ENCODE measurements around the gene KLHL13.
"Not testable (repeated sequence)": the region's sequence is repeated elsewhere in the genome, so short reads cannot be mapped to it uniquely, and the experiment has no call there.

The KLHL13 gene, protein sequence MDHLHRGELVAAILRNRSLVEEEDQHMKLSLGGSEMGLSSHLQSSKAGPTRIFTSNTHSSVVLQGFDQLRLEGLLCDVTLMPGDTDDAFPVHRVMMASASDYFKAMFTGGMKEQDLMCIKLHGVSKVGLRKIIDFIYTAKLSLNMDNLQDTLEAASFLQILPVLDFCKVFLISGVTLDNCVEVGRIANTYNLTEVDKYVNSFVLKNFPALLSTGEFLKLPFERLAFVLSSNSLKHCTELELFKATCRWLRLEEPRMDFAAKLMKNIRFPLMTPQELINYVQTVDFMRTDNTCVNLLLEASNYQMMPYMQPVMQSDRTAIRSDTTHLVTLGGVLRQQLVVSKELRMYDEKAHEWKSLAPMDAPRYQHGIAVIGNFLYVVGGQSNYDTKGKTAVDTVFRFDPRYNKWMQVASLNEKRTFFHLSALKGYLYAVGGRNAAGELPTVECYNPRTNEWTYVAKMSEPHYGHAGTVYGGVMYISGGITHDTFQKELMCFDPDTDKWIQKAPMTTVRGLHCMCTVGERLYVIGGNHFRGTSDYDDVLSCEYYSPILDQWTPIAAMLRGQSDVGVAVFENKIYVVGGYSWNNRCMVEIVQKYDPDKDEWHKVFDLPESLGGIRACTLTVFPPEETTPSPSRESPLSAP

DNA sequence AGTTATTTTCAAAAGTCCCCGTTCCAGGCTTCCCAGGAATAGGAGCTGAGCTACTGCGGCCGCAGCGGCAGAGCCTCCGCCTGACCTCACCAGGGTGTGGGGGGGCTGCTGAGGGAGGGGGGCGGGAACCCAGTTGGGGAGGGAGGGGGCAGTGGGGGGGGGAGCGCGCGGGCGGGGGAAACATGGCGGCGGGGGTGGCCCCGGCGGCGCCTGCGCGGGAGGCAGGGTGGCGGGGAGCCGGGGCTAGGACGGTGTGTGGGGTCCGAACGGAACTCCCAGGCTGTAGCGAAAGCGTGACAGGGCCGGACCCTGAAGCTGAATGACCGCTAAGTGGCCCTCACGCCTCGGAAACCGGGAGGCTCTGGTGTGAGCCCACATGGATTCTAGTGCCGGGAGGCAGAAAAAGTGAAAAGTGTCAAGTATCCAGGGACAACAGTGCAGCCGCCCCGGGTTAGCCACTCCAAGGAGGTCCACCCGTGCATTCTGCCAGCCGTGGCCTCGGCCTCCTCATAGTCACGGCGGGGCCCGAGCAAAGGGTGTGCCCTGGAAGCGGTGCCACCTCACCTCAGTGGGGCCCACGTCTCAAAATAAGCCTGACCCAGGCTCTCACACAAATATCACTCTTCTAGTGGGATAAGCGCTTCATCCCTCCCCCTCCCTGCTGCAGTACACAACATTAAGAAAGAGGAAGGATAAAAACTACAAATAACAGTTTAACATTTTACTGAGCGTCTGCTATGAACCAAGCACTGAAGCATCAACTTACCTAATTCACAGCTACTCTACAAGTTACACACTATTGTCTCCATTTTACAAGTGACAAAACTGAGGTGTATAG is at the start of gene KLHL13:
Gene KLHL13 (minus strand): TSS at position 98 of the 838 bp plus-strand sequence. CDS start 88,337 bp downstream, outside the sequence.
- peak; percentile 9 for DNase-seq (ENCODE audit: low read depth, low spot score)

DNA sequence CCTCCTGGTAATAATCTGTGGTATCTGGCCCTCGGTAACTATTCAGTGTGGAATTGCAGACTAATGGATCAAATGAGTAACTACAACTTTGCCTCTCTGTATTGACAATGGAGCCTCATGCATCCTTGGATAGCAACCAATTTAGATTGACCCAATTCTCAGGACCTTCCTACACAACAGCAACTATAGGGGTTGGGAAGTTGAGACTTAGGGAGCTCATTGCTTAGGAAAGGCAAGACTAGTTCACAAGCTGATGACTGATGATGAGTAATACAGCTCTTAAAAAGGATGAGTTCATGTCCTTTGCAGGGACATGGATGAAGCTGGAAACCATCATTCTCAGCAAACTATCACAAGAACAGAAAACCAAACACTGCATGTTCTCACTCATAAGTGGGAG is 47.5 kb upstream of the KLHL13 start:
- DNase-seq (ENCODE audit: low read depth, low spot score), result no peak

DNA sequence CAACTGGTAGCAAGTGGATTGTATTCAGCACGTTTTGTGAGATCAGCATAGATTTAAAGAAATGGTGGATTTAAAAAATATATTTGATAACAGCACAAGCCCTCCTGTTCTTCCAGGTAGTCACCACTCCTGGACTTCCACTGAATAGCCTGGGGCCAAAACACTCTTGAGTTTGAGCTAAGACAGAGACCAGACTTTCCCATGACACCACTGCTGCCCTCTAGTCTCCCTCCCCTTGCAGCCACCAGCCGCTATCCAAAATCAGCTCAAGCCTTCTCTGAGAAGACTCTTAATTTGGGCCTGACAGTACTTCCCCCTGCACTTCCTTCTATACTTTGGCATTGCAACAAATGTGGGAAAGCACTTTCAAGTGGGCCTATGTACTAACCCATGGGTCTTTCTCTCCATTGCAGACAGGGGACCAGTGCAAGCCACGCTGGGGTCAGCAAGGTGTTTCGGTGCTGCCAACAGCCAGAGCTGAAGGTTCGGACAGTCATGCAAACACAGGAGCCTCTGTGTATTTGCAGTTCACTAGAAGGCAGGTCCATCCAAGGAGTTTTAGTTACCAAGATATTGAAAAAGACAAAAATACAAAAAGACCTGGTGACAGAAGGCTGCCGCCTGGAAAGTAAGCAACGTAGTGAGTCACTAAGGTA is 40.5 kb upstream of the KLHL13 start:
- no peak for DNase-seq (ENCODE audit: low read depth, low spot score)

DNA sequence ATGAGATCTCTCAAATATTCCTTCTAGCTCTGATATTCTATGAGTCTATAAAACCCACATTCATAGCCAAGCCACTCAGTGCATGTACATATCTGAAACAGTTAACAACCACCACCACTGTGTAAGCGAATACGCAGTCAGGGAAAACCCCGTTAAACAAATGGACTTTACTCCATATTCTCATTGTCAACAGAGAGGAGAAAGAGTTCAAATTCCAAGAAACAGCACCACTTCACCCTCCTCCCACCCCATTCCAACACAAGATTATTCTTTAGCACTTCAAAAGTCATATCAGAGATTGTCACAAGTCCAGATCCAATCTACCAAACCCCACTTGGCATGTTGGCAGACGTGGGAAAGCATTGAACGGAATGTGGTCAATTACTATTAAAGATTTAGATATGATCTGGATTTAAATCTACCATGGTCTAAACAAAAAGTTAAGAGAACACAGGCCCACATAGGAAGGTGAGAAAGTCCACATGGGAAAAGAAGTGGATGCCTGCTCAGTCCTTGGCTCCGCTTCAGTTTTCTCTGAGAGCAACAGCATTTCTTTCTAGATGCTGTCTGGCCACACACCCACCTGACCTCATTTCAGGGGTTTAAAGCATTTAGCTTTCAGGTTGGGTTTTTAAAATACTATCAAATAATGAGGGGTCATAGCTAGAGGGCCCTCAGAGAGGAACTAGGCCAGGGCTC is 39.8 kb upstream of the KLHL13 start:
- no peak for DNase-seq (ENCODE audit: low read depth, low spot score)

DNA sequence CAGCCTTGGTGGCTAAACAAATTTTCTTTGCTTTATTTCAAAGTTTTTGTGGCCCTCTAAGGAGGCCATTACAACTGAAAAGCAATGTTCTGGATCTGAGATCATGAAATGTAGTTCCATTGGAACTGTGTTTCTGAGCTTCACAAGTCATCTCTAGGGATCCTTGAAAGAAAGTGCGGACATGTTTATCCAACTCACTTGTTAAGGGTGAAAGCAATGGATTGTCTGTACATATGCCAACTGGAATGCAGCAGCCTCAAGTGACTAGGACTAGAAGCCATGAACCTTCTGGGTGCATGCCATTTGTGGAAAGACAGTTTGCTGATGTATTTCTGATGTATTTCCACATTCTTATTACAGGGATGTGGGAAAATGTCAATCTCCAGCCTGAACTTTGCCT is 36.7 kb upstream of the KLHL13 start:
- DNase-seq (ENCODE audit: low read depth, low spot score), result no peak

DNA sequence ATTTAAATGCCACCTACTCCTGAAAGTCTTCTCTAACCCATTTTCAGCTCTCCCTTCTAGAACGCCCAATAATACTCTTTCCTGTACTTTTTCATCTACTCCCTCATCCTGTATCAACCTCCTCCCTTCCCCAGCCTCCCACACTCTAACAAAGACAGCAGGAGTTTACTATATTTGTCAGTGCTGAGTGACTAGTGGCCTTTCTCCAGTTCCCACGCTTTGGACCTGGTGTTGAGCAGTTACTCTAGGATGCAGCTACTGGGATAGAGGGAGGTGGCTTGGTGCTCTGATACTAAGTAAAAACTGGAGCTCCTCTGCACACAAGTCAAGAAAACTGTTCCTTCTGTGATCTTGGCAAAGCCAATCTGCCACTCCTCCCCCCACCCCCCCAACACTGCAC is 36.1 kb upstream of the KLHL13 start:
- DNase-seq (ENCODE audit: low read depth, low spot score), result no peak

DNA sequence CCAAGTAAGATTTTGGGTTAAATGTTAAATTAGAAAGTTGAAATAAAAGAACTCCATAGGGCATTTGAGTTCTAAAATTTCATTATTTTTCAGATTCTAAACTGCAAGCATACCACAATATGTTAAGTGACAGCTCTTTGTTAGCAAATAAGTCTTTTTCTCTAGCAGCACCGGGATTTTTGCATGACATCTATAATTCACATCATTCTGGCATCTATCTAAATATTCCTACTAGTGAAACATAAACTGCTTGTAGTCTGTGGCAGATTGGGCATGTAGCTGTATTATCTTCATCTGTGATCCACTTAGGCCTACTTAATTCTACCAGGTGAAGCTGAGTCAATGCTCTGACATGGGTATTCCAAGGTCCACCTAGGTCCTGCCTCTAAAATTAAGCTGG is 32.1 kb upstream of the KLHL13 start:
- no peak for DNase-seq (ENCODE audit: low read depth, low spot score)

DNA sequence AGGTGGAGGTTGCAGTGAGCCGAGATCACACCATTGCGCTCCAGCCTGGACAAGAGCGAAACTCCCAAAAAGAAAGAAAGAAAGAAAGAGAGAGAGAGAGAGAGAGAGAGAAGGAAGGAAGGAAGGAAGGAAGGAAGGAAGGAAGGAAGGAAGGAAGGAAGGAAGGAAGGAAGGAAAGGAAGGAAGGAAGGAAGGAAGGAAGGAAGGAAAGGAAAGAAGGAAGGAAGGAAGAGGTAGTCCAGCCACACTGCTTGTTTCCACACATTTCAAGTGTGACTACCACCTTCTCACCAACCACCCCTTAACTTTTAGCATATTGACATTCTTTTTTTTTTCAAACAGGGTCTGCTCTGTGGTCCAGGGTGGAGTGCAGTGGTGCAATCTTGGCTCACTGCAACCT is 31.2 kb upstream of the KLHL13 start:
- DNase-seq (ENCODE audit: low read depth, low spot score), result not testable (repeated sequence)

DNA sequence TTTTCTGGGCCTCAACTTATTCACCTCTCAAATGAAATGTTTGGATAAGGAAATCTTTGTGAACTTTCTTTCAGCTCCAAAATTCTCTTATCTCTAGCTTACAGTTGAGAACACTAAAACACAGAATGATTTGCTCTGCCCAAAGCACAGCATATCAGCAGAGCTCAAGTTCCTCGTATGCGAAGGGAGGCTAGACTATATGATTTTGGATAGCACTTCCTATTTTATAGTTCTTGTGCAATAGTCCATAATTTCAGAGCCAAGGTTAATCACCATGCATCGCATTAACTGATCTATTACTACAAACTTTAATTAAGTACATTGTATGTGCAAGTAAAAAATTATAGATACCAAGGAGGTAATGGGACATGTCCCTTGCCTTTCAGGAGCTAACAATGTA is 27.0 kb upstream of the KLHL13 start:
- no peak for DNase-seq (ENCODE audit: low read depth, low spot score)

DNA sequence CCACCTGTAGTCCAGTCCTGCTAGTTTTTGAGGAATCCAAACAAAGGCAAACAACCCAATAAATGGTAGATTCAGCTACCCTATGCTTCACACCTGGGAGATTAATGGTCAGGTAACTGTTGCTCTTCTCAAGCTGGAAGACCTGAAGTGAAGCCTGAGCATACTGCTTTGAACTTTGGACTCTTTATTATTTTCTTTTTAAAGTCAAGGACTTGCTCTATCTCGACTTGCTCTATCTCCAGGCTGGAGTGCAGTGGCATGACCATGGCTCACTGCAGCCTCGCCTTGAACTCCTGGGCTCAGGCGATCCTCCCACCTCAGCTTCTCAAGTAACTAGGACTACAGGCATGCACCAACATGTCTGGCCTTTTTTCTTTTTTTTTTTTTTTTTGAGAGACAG is 14.7 kb upstream of the KLHL13 start:
- DNase-seq (ENCODE audit: low read depth, low spot score), result no peak

DNA sequence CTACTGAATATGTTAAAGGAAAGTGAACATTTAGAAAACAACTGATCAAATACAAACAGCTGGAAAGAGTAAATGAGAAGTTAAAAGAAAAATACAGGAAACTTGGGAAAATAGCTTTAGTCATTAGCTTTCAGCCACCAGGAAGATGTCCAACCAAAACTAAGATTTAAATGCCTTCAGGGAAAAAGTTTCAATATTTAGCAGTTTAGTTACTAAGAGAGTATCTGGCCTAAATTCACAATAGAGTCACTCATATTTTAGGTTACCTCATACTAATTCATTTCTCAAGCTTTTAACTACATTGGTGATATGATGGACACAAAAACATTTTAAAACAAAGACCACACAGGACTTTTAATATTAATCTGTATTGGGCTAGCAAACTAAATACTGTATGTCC is 13.1 kb upstream of the KLHL13 start:
- DNase-seq (ENCODE audit: low read depth, low spot score), result no peak

DNA sequence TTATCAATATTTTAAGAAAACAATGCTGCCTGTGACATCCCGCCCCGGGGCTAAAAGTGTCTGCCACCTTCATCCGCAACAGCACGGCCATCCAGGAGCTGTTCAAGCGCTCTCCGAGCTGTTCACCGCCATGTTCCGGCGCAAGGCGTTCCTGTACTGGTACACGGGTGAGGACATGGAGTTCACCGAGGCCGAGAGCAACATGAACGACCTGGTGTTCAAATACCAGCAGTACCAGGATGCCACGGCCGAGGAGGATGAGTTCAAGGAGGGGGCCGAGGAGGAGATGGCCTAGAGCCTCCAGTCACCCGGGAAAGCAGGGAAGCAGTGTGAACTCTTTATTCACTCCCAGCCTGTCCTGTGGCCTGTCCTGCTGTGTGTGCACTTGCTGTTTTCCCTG is 12.1 kb upstream of the KLHL13 start:
- no peak for DNase-seq (ENCODE audit: low read depth, low spot score)

DNA sequence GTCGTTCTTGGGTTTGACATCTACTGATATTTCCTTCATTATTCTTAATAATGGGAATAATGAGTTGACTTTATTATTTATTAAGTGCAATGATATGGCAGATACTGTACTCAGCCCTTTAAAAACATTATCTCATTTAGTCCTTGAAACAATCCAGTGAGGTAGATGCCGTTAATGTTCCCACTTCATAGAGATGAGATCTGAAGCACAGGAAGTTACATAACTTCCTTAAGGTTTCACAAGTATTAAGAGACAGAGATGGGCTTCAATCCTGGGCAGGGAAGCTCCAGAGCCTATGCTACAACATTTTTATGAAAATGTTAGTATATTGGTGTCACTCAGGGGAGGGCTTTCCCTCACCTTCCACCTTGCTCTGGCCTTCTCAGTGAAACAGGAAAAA is 9.7 kb upstream of the KLHL13 start:
- DNase-seq (ENCODE audit: low read depth, low spot score), result no peak

DNA sequence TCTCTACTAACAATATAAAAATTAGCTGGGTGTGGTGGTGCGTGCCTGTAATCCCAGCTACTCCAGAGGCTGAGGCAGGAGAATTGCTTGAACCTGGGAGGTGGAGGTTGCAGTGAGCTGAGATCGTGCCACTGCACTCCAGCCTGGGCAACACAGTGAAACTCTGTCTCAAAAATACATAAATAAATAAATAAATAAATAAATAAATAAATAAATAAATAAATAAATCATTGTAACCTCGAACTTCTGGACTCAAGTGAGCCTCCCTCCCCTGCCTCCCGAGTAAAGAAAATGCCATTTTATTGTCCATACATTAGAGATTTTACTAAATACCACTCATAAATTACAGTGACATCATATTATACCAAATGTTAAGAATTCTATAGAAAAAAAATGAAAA is 7.6 kb upstream of the KLHL13 start:
- not testable (repeated sequence) for DNase-seq (ENCODE audit: low read depth, low spot score)

DNA sequence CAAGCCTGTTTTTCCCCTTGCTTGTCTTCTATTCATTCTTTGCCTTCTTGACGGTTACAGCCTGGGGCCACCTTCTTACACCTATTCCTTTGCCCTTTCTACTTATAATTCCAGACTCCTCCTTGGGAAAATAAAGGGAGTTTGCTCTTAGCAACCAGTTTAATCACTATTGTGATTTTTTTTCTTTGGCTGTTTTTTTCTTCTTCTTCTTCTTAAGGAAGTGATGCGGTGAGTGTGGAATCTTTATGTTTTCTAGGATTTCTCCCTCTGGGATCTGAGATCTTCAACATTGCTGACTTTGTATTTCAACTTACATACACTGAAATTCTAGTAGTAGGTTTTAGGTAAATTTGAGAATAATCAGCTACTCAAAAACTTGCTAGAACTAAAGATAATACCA is 1.1 kb upstream of the KLHL13 start:
- DNase-seq (ENCODE audit: low read depth, low spot score), result no peak

DNA sequence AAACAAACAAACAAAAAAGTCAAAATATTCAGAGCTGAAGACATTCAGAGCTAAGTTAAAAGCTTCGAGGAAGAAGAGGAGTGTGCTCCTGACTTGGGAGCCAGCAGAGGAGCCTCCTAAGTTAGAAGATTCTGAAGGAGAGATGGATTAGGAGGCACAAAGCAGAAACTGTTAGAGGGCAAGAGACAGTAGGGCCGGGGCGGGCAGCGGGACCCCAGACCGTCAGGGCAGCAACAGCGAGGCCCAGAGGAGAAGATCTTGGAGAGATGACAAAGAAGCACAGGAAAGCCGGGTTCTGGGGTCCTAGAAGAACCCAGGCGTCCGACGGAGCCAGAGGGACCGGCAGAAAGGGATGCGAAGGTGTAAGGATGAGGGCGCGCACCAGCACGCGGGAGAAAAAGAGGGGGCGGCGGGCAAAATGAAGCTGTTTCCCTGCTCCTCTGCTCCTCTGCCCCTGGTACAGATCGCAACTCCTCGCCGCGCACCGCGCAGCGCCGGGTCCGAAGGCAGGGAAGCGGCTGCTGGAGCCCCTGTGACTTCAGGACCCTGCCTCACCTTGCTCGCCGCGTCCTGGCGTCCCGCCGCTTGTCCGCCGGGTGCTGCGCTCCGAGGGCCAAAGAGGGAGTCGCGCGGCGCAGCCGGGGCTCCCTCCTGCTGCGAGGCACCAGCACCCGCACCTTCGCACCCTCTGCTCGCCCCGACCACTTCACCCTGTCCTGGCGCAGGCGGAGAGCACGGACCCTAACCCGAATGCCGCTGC is 477 bp downstream of the KLHL13 start:
- no peak for DNase-seq (ENCODE audit: low read depth, low spot score)

DNA sequence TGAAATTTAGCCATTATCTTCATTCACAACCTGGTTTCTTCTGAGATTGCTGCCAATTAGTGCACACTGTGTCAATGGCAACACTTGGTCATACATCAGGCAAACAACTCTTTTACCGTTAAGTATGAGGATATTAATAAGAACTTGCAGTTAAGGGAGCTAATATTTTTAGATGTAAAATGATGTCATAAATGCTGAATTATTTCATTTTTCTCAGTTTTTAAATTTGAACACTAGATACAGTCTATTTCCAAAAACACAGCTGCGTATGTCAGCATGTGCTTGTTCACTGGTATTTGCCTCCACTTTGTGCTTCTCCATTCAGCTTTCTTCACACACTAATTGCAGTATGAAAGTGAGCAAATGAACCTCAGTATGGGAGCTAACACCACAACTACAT is 1.6 kb downstream of the KLHL13 start:
- no peak for DNase-seq (ENCODE audit: low read depth, low spot score)

DNA sequence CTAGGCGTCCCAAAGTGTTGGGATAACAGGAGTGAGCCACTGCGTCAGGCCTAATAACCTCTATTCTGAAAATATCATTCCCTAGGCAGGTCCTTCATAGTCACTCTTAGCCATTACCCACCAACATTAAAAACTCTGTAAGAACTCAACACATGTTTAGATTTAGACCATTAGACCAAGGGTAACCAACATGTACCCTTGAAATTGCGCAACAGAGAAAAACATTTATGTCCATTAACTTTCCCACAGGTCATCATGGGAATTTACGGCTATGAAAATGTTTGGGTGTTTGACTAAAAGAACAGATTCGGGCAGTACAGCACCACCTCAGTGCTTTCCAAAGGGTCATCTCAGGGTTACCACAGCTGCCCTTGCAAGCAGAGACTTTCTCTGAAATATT is 7.5 kb downstream of the KLHL13 start:
- no peak for DNase-seq (ENCODE audit: low read depth, low spot score)

DNA sequence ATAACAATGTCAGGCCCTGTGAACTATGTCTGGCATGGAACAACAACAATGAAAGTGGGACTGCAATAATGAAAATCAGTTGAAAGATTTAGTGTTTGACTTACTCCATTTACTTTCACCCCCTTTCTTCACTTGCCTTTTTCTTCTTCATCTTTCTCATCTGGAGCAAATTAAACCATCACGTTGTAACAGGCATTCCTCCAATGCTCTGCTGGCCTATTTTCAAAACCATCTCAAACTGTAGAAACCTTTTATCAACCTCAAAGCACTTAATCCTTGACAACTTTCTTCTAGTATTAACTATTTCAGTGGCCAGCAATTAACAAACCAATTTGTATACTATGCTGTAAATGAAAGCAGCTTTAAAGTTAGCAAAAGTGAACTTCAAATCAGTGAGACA is 8.3 kb downstream of the KLHL13 start:
- no peak for DNase-seq (ENCODE audit: low read depth, low spot score)

DNA sequence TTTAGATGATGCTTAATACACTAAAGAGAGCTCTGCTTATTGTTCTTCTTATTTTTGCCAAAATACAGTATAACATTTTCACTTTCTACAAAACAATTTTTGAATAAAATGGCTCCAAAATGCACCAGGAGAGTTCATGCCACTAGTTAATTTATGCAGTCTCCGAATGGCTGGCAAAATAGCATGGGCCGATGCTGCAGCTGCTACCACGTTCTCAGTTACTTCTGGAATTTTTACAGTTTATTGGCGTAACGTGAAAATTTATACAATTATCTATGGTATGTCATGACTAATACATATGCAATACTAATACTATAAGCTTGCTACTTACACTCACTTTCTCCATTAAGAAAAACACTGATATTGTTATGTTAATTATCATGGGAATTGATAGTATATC is 16.5 kb downstream of the KLHL13 start:
- DNase-seq (ENCODE audit: low read depth, low spot score), result no peak

DNA sequence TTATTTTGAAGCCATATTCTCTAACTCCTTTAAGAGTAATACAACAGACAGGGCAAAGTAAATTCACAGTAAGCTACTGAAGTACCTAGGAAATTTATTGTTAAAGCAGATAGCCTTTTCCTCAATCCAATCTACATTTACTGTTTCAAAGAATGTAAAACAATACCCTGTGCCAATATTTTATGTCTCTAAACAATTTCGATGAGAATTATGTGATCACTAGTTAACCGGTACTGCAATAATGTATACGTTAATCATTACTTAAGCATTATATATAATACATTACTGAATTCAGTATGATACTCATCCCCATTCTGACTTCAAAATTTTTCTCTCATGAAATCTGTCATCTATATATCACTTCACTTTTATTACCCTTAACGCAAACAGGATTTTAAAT is 28.5 kb downstream of the KLHL13 start:
- no peak for DNase-seq (ENCODE audit: low read depth, low spot score)

All from iPS DF 19.7 (cell line).